ENCODE data around the gene MAP2K3.
"Not testable (repeated sequence)": the region's sequence is repeated elsewhere in the genome, so short reads cannot be mapped to it uniquely, and the experiment has no call there.

The MAP2K3 gene

GRCh38 chr17:21295036-21295952, 10.8 kb downstream of the MAP2K3 start:
- in situ Hi-C loops (cut with HindIII; ENCODE audit: low sequenced_read_pairs), result no loop called here

- in situ Hi-C loops (cut with HindIII; ENCODE audit: low sequenced_read_pairs), result no loop called here
Measured at GRCh38 chr17:21296097-21297025, 11.8 kb downstream of the MAP2K3 start.

- in situ Hi-C loops (cut with HindIII; ENCODE audit: low sequenced_read_pairs), result no loop called here
Measured at GRCh38 chr17:21297026-21297520, 12.6 kb downstream of the MAP2K3 start.

- in situ Hi-C loops (cut with HindIII; ENCODE audit: low sequenced_read_pairs), result no loop called here
Measured at GRCh38 chr17:21297597-21297996, 13.1 kb downstream of the MAP2K3 start.

- in situ Hi-C loops (cut with HindIII; ENCODE audit: low sequenced_read_pairs), result no loop called here
Measured at GRCh38 chr17:21298056-21298982, 13.8 kb downstream of the MAP2K3 start.

DNA sequence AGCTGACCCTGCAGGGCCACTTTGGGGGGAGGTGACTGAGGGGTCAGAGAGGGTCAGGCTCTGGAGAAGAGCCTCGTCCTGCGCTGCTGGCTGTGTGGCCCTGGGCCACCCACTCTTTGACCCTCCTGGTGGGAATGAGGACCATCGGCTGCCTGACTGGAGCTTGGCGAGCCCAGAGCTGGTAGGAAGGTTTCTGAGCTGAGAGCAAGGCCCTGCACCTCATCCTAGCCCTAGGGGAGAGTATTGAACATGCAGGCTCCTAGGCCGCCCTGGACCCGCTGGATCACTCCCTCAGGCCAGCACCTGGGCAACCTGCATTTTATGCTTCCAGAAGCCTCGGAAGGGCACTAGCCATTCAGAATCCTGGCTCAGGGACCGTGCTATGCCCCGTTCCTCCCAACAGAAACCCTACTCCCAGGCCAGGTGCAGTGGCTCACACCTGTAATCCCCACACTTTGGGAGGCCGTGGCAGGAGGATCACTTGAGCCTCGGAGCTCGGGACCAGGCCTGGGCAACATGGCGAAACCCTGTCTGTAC, 14.5 kb downstream of the MAP2K3 start:
- in situ Hi-C loops (cut with HindIII; ENCODE audit: low sequenced_read_pairs), result no loop called here

DNA sequence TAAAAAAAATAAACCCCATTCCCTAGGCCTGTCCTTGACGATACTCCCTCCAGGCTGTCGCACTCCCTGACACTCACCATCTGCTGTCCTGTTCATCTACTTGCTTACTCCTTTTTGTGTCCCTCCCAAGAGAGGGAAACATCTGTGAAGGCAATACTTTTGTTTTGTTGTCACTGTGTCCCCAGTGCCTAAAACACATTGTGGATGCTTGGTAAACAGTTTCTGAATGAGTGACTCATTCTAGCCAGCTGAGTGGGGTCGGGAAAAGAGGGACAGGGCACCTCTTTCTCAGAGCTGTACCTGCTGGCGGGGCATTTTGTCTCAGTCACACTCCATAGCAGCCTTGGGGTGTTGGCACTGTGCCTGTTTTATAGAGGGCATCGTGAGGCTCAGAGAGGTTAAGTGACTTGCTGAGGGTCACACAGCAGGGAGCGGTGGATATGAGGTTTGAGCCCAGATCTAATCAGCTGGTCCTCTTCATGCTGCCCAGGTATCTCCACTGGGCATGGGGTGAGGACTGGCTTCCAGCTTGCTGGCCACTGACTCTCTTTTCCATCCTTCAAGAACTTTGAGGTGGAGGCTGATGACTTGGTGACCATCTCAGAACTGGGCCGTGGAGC, 15.6 kb downstream of the MAP2K3 start:
- in situ Hi-C loops (cut with HindIII; ENCODE audit: low sequenced_read_pairs), result no loop called here

DNA sequence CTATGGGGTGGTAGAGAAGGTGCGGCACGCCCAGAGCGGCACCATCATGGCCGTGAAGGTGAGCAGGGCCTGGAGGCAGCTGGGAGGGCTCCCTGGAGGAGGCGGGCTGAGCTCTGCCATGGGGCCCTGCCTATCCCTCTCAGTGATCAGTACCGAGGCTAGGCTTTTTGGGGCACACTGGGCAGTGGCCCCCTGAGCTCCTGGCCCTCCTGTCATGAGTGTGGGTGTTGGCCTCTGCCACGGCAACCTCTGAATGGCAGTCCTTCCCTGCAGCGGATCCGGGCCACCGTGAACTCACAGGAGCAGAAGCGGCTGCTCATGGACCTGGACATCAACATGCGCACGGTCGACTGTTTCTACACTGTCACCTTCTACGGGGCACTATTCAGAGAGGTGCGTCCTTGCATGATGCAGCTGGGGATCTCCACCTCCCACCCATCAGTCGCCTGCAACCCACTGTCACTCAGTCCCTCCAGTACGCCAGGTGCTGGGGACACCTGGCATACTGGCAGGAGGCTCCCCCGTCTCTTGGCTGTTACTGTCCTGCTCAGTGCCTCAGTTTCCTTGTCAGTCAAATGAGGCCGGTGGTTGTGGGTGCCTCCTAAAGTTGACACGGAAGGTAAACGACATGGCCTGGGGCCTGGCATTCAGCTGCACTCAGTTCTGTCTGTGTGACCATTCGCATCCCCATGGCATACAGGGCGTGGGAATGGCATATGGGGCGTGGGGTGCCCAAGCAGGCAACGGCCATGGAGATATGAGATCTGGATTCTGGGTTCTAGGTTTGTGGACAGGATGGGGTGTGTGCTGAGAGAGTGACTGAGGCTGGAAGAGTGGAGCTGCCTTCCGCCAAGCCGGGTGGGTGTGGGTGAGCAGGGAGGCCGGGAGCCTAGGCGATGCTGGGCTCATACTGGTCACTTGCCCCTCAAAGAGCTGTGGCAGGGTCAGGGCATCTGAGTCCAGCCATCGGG, 16.4 kb downstream of the MAP2K3 start:
- in situ Hi-C loops (cut with HindIII; ENCODE audit: low sequenced_read_pairs), result no loop called here

GRCh38 chr17:21301593-21302550, 17.4 kb downstream of the MAP2K3 start:
- in situ Hi-C loops (cut with HindIII; ENCODE audit: low sequenced_read_pairs), result no loop called here

DNA sequence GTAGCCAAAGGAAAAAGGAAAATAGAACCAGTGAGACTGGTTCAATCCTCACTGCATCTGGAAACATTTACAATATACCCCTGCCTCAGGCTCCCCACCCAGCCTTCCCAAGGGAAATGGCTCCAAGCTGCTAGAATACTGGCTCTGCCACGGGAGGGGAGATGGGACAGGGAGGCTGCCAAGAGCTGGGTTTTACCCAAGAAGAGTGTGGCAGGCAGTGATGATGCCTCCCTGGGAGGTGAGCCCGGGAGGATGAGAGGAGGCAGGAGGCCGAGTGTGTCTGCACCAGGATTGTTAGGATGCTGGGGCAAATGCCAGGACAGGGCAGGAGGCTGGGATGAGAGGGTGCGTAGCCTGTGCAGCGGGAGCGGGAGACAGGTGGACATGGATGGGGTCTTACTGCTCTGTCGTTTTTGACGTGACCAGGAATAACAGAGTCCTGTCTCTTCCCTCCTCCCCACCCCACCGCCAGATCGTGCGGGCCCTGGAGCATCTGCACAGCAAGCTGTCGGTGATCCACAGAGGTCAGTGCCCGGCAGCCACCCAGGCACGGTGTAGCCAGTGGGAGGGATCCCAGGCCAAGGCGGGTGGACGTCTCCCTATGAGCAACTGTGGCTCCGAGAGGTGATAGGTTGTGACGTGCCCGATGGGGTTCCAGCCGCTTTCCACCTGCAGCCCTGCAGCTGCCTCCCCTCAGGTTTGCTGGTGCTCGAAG, 18.4 kb downstream of the MAP2K3 start:
- in situ Hi-C loops (cut with HindIII; ENCODE audit: low sequenced_read_pairs), result no loop called here

DNA sequence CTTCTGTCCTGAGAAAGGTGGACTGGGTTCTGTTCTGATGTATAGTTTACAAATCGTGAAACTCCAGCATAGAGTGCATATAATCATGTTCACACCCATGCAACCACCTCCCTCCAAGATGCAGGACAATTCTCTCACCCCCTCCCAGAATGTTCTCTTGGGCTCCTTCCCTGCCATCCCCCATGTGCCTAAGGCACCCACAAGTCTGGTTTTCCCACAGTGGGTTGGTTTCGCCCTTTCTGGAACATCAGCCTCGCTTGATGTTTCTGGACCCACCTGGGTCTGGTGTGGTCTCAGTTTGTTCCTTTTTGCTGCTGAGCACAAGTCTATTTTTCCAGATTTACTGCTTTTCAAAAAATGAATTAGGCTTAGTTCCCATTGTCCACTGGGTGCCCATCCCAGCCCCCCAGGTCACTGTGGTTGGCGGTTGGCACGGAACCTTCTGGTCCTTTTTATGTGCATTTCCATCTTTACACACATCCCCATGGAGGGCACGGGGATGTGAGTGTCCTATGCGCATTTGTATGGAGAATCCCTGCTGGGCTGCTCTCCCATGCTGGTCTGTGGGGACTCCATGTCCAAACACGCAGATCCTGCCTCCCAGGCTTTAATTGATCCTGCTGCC, 19.0 kb downstream of the MAP2K3 start:
- in situ Hi-C loops (cut with HindIII; ENCODE audit: low sequenced_read_pairs), result no loop called here

DNA sequence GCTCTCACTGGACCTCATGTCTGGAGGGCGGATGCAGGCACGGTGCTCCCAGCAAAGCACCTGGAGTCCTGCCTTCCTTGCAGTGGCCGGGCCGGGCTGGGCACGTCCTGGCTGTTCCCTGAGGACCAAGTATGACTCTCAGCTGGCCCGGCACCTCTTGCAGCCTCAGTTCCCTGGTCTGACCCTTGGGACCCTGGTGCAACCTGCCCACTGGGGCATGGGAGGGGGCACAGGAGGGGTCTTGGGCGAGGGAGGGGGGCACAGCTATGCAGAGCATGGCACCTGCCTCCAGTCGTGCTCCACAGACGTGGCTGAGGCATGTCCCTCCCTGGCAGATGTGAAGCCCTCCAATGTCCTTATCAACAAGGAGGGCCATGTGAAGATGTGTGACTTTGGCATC, 19.6 kb downstream of the MAP2K3 start:
- in situ Hi-C loops (cut with HindIII; ENCODE audit: low sequenced_read_pairs), result no loop called here

DNA sequence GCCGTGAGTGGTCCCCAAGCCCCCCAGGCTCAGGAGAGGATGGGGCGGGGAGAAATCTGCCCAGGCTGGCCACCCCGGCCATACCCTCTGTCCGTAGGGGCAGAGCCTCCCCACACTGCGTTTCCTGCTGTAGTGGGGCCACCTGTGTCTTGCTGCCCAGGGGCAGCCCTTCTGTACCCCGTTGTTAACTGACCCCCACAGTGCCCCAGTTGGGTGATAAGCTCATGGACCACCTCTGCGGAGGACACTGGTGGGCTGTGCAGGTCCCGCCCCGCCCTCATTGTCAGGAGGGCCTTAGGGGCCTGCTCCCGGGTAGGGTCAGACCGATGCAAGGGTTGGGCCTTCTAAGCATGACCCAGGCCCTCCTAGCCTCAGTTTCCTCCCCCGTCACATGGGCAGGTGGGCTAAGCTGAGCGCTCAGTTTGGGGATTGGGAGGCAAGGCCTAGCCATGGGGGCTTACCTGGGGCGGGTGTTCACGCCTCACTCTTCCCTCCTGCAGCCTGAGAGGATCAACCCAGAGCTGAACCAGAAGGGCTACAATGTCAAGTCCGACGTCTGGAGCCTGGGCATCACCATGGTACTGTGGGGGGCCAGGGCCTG, 20.1 kb downstream of the MAP2K3 start:
- in situ Hi-C loops (cut with HindIII; ENCODE audit: low sequenced_read_pairs), result not testable (repeated sequence)

DNA sequence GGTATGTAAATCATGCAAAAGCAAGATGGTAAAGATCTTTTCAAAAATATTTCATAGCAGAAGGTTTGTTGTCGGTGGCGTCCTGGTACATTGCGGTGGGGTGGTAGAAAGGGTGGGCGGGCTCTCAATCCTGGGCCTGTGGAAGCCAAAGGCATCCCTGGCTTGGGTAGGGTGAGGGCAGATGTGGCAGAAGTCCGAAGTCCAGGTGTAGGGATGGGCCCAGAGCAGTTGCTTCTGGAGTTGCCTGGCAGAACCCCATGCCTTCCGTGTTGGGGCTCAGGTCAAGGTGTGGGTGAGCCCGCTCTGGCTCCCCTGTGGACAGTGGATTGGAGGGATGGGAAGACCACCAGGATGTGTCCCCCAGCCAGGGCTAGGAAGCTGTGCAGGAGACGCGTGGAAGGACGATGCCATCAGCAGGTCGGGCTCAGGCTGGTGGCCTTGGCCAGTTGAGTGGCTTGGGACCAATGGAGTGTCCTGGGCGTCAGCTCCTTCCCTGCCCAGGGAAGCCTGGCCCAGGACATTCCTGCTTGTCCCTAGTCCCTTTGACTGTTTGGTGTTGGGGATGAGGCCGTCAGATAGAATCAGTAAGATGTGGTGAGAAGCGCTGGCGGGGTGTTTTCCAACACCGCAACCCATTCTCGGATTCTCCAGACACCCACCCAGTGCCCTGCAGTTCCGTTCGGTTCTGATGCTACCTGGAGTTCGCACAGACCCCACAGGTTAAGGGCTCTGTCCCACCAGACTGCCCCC, 21.1 kb downstream of the MAP2K3 start:
- in situ Hi-C loops (cut with HindIII; ENCODE audit: low sequenced_read_pairs), result not testable (repeated sequence)

GRCh38 chr17:21306611-21307272, 22.2 kb downstream of the MAP2K3 start:
- in situ Hi-C loops (cut with HindIII; ENCODE audit: low sequenced_read_pairs), result not testable (repeated sequence)
